Frontal cortex (tissue), 4 donors: Measurements from ENCODE around the gene PDE4B. TPM values are rescaled to one million over a fixed set of nuclear protein-coding genes. Genes with fewer than 3 reads are reported as not detected.
"Not testable (repeated sequence)": the region's sequence is repeated elsewhere in the genome, so short reads cannot be mapped to it uniquely, and the experiment has no call there.

Experiments used
- DNase-seq, 2 donors: peaks; one replicate each; pipeline ENCODE4 v3.0.0; 2012; ENCODE audit warnings: low spot score in 2 of 2
- FAIRE-seq: peaks from 2 replicates; lab custom pipeline; 2012; peaks lifted over from hg19 to GRCh38; lab: Jason Lieb, UNC
- total RNA-seq: library from RNA; depleted of rRNA; stranded (reverse); fragments of >200 nt; gene quantifications from one replicate; pipeline ENCODE4 v1.2.3, GENCODE V29; 2014
- donor health status: control.
- donor health status: control.
- donor health status: control.

The PDE4B gene
- total RNA-seq, 1 donor from 2014 or later, result 91.7 TPM

- no peak for FAIRE-seq
- no peak for DNase-seq
Measured at GRCh38 chr1:66381621-66382275, 589.1 kb downstream of the PDE4B start.

GRCh38 chr1:66383168-66383567, 590.5 kb downstream of the PDE4B start:
- no peak for FAIRE-seq
- DNase-seq, result no peak

- DNase-seq (no peak), FAIRE-seq (no peak)
Measured at GRCh38 chr1:66383611-66384010, 590.9 kb downstream of the PDE4B start.

GRCh38 chr1:66384258-66384921, 591.7 kb downstream of the PDE4B start:
- FAIRE-seq (no peak), DNase-seq (no peak)

- no peak for FAIRE-seq
Measured at GRCh38 chr1:66386712-66387111, 594.0 kb downstream of the PDE4B start.

GRCh38 chr1:66388913-66389312, 596.2 kb downstream of the PDE4B start:
- FAIRE-seq (no peak), DNase-seq (no peak)

More at GRCh38 chr1:66386712-66387111, 594.0 kb downstream of the PDE4B start:
- DNase-seq, result no peak

- no peak for FAIRE-seq
Measured at GRCh38 chr1:66393586-66394287, 601.0 kb downstream of the PDE4B start.

GRCh38 chr1:66394603-66395002, 601.9 kb downstream of the PDE4B start:
- FAIRE-seq (no peak), DNase-seq (no peak)

More at GRCh38 chr1:66393586-66394287, 601.0 kb downstream of the PDE4B start:
- DNase-seq, result no peak

GRCh38 chr1:66395202-66396061, 602.7 kb downstream of the PDE4B start:
- FAIRE-seq (no peak), DNase-seq (no peak)

- FAIRE-seq (no peak), DNase-seq (no peak)
Measured at GRCh38 chr1:66396212-66396890, 603.7 kb downstream of the PDE4B start.

- FAIRE-seq, result no peak
Measured at GRCh38 chr1:66397192-66397591, 604.5 kb downstream of the PDE4B start.

GRCh38 chr1:66399888-66400529, 607.3 kb downstream of the PDE4B start:
- no peak for DNase-seq
- FAIRE-seq, result no peak

More at GRCh38 chr1:66397192-66397591, 604.5 kb downstream of the PDE4B start:
- no peak for DNase-seq

GRCh38 chr1:66400660-66401059, 608.0 kb downstream of the PDE4B start:
- DNase-seq (no peak), FAIRE-seq (no peak)

GRCh38 chr1:66401244-66401643, 608.5 kb downstream of the PDE4B start:
- DNase-seq (no peak), FAIRE-seq (no peak)

- FAIRE-seq, result no peak
Measured at GRCh38 chr1:66402194-66402593, 609.5 kb downstream of the PDE4B start.

GRCh38 chr1:66403007-66403731, 610.5 kb downstream of the PDE4B start:
- FAIRE-seq, result no peak
- DNase-seq, result no peak

More at GRCh38 chr1:66402194-66402593, 609.5 kb downstream of the PDE4B start:
- peak in 1 of 2 donors; percentile 12 for DNase-seq

- FAIRE-seq, result no peak
- no peak for DNase-seq
Measured at GRCh38 chr1:66405061-66405460, 612.4 kb downstream of the PDE4B start.

- not testable (repeated sequence) for FAIRE-seq, DNase-seq
Measured at GRCh38 chr1:66411449-66411848, 618.8 kb downstream of the PDE4B start.
